Vagina (tissue), 2 donors: Measurements from ENCODE around the gene PCBP4.

Source experiments
- CTCF ChIP-seq, 3 experiments: fragments of 450-650 bp in 2 of 3; fragments of 200-600 bp in 1 of 3; sonication (generic) in 1 of 3; IDR thresholded peaks; one replicate each; pipeline ENCODE4 v1.5.1; 2017 to 2019; ENCODE audit warnings: antibody characterized with exemption in 3 of 3, mild to moderate bottlenecking in 2 of 3, moderate library complexity in 2 of 3
- POLR2A ChIP-seq, 2 donors: fragments of 450-650 bp; IDR thresholded peaks; one replicate each; pipeline ENCODE4 v1.6.1; 2017; ENCODE audit warnings: antibody characterized with exemption in 2 of 2, mild to moderate bottlenecking in 2 of 2, moderate library complexity in 2 of 2
- POLR2AphosphoS5 ChIP-seq, 2 donors: sonication (generic); formaldehyde crosslinking; IDR thresholded peaks; one replicate each; pipeline ENCODE4 v1.9.0; 2017; ENCODE audit warnings: antibody characterized with exemption in 2 of 2, mild to moderate bottlenecking in 2 of 2, low read depth in 1 of 2; ENCODE audit not compliant: insufficient read depth in 1 of 2

- TF ChIP-seq POLR2A (IDR thresholded peaks at IDR 0.05), result no peak
- no peak for TF ChIP-seq CTCF (IDR thresholded peaks at IDR 0.05)
- no peak for TF ChIP-seq POLR2AphosphoS5 (IDR thresholded peaks at IDR 0.05; ENCODE audit: insufficient read depth in 1 of 2, low read depth in 1 of 2)
Observed at GRCh38 chr3:51944451-51945021, 22.7 kb downstream of the PCBP4 start.
